Uterus (tissue), 2 donors: ENCODE measurements around the gene SPATS1.

ENCODE experiments used
- POLR2A ChIP-seq, 2 donors: fragments of 450-650 bp; IDR thresholded peaks; one replicate each; pipeline ENCODE4 v1.6.1; 2016; ENCODE audit warnings: antibody characterized with exemption in 2 of 2, mild to moderate bottlenecking in 1 of 2, moderate library complexity in 1 of 2
- TF ChIP-seq, protein P1 (sequence below), 4 experiments: fragments of 200-600 bp in 2 of 4; fragments of 450-650 bp in 2 of 4; sonication (generic) in 2 of 4; IDR thresholded peaks; one replicate each; pipeline ENCODE4 v1.5.1; 2016 to 2019; ENCODE audit warnings: antibody characterized with exemption in 4 of 4, mild to moderate bottlenecking in 2 of 4, moderate library complexity in 1 of 4

DNA sequence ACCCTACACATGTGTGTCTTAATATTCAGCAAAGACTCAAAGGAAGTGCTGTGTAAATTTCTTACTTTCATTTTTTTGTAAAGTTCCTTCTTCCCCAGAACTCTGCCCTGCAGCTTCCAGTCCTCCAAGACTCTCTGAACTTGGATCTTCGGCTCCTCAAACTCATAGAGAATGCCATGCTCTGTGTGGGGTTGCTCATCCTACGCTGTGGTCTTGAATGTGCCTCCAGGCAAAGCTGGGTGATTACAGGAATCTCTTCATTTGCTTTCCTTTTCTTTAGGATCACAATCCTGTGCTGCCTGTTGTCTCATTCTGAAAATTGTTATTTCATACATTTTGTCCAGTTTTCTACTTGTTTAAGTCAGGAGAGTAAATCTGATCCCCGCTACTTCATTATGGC is 30.6 kb downstream of the SPATS1 start:
- TF ChIP-seq, protein P1, sequence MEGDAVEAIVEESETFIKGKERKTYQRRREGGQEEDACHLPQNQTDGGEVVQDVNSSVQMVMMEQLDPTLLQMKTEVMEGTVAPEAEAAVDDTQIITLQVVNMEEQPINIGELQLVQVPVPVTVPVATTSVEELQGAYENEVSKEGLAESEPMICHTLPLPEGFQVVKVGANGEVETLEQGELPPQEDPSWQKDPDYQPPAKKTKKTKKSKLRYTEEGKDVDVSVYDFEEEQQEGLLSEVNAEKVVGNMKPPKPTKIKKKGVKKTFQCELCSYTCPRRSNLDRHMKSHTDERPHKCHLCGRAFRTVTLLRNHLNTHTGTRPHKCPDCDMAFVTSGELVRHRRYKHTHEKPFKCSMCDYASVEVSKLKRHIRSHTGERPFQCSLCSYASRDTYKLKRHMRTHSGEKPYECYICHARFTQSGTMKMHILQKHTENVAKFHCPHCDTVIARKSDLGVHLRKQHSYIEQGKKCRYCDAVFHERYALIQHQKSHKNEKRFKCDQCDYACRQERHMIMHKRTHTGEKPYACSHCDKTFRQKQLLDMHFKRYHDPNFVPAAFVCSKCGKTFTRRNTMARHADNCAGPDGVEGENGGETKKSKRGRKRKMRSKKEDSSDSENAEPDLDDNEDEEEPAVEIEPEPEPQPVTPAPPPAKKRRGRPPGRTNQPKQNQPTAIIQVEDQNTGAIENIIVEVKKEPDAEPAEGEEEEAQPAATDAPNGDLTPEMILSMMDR (IDR thresholded peaks at IDR 0.05), result no peak
- TF ChIP-seq POLR2A (IDR thresholded peaks at IDR 0.05), result no peak
